ENCODE data around the gene RBPMS2.

DNA sequence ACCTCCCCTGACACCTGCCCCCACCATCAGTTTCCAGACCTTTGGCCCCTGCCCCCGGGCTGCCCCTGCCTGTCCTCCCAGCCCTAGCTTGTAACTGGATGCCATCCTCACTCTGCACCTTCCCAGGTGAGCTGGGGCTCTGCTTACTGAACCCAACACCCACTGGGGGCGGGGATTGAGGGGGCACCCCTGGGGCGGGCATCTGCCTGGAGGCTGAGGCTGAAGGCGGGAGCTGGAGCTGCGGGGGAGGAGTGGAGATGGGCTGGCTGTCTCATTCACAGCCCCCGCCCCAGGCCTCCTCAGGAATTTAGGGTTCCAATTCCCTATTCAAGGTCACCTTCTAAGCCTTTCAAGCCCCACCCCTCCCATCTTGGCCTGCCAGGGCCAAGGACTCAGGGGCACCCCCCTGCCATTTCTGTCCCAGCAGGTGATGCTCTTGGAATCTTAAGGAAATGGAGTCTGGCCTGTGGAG lies 32.4 kb upstream of the RBPMS2 start:
- TF ChIP-seq POLR2A (IDR thresholded peaks at IDR 0.05; ENCODE audit: low read length) (no peak), GATA1 (IDR thresholded peaks at IDR 0.05; ENCODE audit: low read depth, low read length) (no peak)

Measured in erythroblast (primary cell).